HepG2 (cell line): Measurements from ENCODE around the gene FAM171A2. TPM values are rescaled to one million over a fixed set of nuclear protein-coding genes. Genes with fewer than 3 reads are reported as not detected.

Experiments
- ATF1 ChIP-seq: IDR thresholded peaks from 2 replicates; pipeline ENCODE4 v1.6.1; 2016; ENCODE audit warnings: mild to moderate bottlenecking, control low read depth
- BORCS8-MEF2B ChIP-seq: sonication (generic); formaldehyde crosslinking; IDR thresholded peaks from 2 replicates; pipeline ENCODE4 v1.8.0; 2022; ENCODE audit warnings: mild to moderate bottlenecking, missing genetic modification reagents
- ELF1 ChIP-seq: sonication (generic); formaldehyde crosslinking; IDR thresholded peaks from 2 replicates; pipeline ENCODE4 v1.4.0; 2020; ENCODE audit warnings: missing genetic modification reagents
- GFI1 ChIP-seq: sonication (generic); formaldehyde crosslinking; IDR thresholded peaks from 2 replicates; pipeline ENCODE4 v1.5.0; 2020; ENCODE audit warnings: missing genetic modification reagents, mild to moderate bottlenecking, borderline replicate concordance
- NFE2L1 ChIP-seq: sonication (generic); formaldehyde crosslinking; IDR thresholded peaks from 2 replicates; pipeline ENCODE4 v1.4.0; 2020; ENCODE audit warnings: missing genetic modification reagents, mild to moderate bottlenecking, borderline replicate concordance
- TAF1 ChIP-seq: sonication (generic); formaldehyde crosslinking; IDR thresholded peaks from 2 replicates; pipeline ENCODE4 v1.4.0; 2020; ENCODE audit warnings: missing genetic modification reagents
- ZFP90 ChIP-seq: sonication (generic); formaldehyde crosslinking; IDR thresholded peaks from 2 replicates; pipeline ENCODE4 v1.8.0; 2022; ENCODE audit warnings: missing genetic modification reagents, mild to moderate bottlenecking, inconsistent platforms, borderline replicate concordance
- ZNF530 ChIP-seq: sonication (generic); formaldehyde crosslinking; IDR thresholded peaks from 2 replicates; pipeline ENCODE4 v1.5.0; 2020; ENCODE audit warnings: low read depth, mild to moderate bottlenecking, missing genetic modification reagents
- ZNF562 ChIP-seq: sonication (generic); formaldehyde crosslinking; IDR thresholded peaks from 2 replicates; pipeline ENCODE4 v1.8.0; 2022; ENCODE audit warnings: missing genetic modification reagents, borderline replicate concordance
- ZNF652 ChIP-seq: IDR thresholded peaks from 2 replicates; pipeline ENCODE4 v1.6.1; 2016; ENCODE audit warnings: low read depth, borderline replicate concordance
- ZNF7 ChIP-seq: IDR thresholded peaks from 2 replicates; pipeline ENCODE4 v1.6.1; 2016; ENCODE audit warnings: missing biosample characterization, missing genetic modification reagents
- ZSCAN21 ChIP-seq: sonication (generic); formaldehyde crosslinking; IDR thresholded peaks from 2 replicates; pipeline ENCODE4 v1.8.0; 2022; ENCODE audit warnings: mild to moderate bottlenecking, missing genetic modification reagents, moderate library complexity, borderline replicate concordance
- ZSCAN25 ChIP-seq: sonication (generic); formaldehyde crosslinking; IDR thresholded peaks from 2 replicates; pipeline ENCODE4 v1.8.0; 2022; ENCODE audit warnings: mild to moderate bottlenecking, missing genetic modification reagents
- polyA plus RNA-seq, 8 experiments: library from polyadenylated mRNA; depleted of rRNA in 3 of 8; stranded (reverse) in 7 of 8; unstranded in 1 of 8; fragments of >200 nt; fragmentation: Illumina TruSeq in 4 of 8; extraction: Trizol in 4 of 8; gene quantifications; 2 replicates each; pipeline versions ENCODE4 v1.2.1 to v1.2.3, GENCODE V29; 2011 to 2016; ENCODE audit warnings: low read depth in 4 of 8, missing spikeins in 1 of 8, mixed read lengths in 1 of 8; ENCODE audit not compliant: insufficient read depth in 1 of 8
- total RNA-seq, 5 experiments: library from RNA; depleted of rRNA; stranded (reverse); fragments of >200 nt; fragmentation: Illumina TruSeq; extraction: Trizol; gene quantifications; 2 replicates each; pipeline ENCODE4 v1.2.3, GENCODE V29; 2016; ENCODE audit warnings: low read depth in 1 of 5
- TF ChIP-seq, protein P1 (sequence below): sonication (generic); formaldehyde crosslinking; IDR thresholded peaks from 2 replicates; pipeline ENCODE4 v1.4.0; 2020; ENCODE audit warnings: mild to moderate bottlenecking, missing genetic modification reagents
- TF ChIP-seq, protein P2 (sequence below): IDR thresholded peaks from 2 replicates; pipeline ENCODE4 v1.6.1; 2016; ENCODE audit warnings: missing biosample characterization, missing genetic modification reagents, low read depth
- TF ChIP-seq, protein P3 (sequence below): IDR thresholded peaks from 2 replicates; pipeline ENCODE4 v1.6.1; 2016; ENCODE audit warnings: low read depth, borderline replicate concordance
- TF ChIP-seq, protein P4 (sequence below): sonication (generic); formaldehyde crosslinking; IDR thresholded peaks from 2 replicates; pipeline ENCODE4 v1.4.0; 2020; ENCODE audit warnings: missing genetic modification reagents, borderline replicate concordance

The FAM171A2 gene
- total and polyA plus RNA-seq, 2 of the 13 experiments (the other 11 are each of a cell fraction or from before 2014, with no cell fraction given), result 1.8 to 3.6 TPM

DNA sequence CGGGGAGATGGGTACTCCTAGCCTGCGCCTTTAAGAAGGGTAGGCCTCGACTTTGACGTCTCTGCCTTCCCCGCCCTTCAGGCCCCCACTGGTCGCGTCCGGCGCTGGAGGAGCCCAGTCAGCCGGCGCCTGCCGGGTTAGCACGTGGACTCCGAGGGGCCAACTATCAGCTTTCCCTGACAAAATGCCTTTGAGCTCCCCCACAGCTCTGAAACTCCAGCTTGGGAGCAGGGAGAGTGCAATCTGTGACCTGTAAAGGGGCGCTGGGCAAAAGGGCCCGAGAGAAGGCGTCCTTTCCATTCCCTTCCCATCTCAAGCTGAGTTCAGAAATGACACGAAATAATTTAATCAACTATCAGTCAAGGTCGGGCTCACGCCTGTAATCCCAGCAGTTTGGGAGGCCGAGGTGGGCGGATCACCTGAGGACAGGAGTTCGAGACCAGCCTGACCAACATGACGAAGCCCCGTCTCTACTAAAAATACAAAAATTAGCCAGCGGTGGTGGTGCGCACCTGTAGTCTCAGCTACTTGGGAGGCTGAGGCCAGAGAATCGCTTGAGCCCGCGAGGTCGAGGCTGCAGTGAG is 36.7 kb downstream of the FAM171A2 start (continued):
- TF ChIP-seq, protein P1, sequence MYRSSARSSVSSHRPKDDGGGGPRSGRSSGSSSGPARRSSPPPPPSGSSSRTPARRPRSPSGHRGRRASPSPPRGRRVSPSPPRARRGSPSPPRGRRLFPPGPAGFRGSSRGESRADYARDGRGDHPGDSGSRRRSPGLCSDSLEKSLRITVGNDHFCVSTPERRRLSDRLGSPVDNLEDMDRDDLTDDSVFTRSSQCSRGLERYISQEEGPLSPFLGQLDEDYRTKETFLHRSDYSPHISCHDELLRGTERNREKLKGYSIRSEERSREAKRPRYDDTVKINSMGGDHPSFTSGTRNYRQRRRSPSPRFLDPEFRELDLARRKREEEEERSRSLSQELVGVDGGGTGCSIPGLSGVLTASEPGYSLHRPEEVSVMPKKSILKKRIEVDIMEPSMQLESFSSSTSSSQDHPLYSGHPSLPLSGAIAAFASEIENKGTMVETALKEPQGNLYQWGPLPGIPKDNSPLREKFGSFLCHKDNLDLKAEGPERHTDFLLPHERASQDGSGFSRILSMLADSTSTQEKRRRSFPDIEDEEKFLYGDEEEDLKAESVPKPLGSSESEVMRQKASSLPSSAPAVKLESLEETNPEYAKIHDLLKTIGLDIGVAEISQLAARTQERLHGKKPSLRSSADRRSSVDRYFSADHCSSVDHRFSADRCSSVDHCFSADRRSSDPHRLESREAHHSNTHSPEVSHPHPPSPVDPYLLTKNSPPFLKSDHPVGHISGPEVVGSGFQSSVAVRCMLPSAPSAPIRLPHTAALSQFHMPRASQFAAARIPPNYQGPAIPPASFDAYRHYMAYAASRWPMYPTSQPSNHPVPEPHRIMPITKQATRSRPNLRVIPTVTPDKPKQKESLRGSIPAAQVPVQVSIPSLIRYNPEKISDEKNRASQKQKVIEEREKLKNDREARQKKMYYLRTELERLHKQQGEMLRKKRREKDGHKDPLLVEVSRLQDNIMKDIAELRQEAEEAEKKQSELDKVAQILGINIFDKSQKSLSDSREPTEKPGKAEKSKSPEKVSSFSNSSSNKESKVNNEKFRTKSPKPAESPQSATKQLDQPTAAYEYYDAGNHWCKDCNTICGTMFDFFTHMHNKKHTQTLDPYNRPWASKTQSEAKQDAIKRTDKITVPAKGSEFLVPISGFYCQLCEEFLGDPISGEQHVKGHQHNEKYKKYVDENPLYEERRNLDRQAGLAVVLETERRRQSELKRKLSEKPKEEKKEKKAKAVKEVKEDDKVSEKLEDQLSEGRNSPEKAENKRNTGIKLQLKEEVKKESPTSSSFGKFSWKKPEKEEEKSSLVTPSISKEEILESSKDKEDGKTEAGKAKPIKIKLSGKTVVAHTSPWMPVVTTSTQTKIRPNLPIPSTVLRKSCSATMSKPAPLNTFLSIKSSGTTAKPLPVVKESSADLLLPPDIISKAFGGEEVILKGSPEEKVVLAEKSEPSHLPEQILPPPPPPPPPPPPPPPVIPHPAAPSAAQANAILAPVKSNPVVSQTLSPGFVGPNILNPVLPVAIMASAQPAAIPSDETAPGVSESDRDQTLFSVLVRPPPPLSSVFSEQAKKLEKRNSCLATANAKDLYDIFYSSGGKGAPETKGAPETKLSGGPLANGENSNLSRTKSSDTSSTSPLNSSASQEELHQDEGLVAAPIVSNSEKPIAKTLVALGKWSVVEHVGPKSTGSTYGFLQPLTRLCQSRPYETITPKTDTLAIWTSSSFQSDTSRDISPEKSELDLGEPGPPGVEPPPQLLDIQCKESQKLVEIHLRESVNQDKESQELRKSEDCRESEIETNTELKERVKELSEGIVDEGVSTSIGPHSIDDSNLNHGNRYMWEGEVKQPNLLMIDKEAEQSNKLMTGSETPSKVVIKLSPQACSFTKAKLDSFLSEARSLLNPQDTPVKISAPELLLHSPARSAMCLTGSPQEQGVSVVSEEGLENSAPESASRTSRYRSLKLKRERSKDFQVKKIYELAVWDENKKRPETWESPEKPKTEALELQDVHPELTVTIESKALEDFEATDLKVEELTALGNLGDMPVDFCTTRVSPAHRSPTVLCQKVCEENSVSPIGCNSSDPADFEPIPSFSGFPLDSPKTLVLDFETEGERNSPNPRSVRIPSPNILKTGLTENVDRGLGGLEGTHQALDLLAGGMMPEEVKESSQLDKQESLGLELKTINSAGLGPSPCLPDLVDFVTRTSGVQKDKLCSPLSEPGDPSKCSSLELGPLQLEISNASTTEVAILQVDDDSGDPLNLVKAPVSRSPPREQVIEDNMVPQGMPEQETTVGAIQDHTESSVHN (CRISPR knock-in tag), result no peak
- TF ChIP-seq GFI1 (CRISPR knock-in tag) (0 out of 2 replicates have a peak, but pooled peaks have one; percentile 36), ZSCAN21 (peak; percentile 31; the same call in 1 of the 2 replicates), ELF1 (peak; percentile 56), ZNF562 (no peak), TAF1 (CRISPR knock-in tag) (no peak), ZSCAN25 (CRISPR knock-in tag) (peak; percentile 64; the same call in 1 of the 2 replicates), BORCS8-MEF2B (peak; percentile 42; the same call in 1 of the 2 replicates), ZNF7 (CRISPR knock-in tag) (no peak), NFE2L1 (CRISPR knock-in tag) (no peak), ATF1 (CRISPR knock-in tag) (peak; percentile 82), ZNF652 (CRISPR knock-in tag) (peak; percentile 14; the same call in 1 of the 2 replicates), ZNF530 (CRISPR knock-in tag) (no peak), ZFP90 (0 out of 2 replicates have a peak, but pooled peaks have one; percentile 43)
- TF ChIP-seq, protein P2, sequence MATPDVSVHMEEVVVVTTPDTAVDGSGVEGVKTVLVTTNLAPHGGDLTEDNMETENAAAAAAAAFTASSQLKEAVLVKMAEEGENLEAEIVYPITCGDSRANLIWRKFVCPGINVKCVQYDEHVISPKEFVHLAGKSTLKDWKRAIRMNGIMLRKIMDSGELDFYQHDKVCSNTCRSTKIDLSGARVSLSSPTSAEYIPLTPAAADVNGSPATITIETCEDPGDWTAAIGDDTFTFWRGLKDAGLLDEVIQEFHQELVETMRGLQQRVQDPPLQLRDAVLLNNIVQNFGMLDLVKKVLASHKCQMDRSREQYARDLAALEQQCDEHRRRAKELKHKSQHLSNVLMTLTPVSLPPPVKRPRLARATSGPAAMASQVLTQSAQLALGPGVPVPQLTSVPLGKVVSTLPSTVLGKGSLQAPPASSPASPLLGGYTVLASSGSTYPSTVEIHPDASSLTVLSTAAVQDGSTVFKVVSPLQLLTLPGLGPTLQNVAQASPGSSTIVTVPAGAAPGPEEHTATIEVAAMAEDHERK (CRISPR knock-in tag), result 0 out of 2 replicates have a peak, but pooled peaks have one; percentile 44
- TF ChIP-seq, protein P3, sequence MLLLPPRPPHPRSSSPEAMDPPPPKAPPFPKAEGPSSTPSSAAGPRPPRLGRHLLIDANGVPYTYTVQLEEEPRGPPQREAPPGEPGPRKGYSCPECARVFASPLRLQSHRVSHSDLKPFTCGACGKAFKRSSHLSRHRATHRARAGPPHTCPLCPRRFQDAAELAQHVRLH (CRISPR knock-in tag), result peak; percentile 89
- TF ChIP-seq, protein P4, sequence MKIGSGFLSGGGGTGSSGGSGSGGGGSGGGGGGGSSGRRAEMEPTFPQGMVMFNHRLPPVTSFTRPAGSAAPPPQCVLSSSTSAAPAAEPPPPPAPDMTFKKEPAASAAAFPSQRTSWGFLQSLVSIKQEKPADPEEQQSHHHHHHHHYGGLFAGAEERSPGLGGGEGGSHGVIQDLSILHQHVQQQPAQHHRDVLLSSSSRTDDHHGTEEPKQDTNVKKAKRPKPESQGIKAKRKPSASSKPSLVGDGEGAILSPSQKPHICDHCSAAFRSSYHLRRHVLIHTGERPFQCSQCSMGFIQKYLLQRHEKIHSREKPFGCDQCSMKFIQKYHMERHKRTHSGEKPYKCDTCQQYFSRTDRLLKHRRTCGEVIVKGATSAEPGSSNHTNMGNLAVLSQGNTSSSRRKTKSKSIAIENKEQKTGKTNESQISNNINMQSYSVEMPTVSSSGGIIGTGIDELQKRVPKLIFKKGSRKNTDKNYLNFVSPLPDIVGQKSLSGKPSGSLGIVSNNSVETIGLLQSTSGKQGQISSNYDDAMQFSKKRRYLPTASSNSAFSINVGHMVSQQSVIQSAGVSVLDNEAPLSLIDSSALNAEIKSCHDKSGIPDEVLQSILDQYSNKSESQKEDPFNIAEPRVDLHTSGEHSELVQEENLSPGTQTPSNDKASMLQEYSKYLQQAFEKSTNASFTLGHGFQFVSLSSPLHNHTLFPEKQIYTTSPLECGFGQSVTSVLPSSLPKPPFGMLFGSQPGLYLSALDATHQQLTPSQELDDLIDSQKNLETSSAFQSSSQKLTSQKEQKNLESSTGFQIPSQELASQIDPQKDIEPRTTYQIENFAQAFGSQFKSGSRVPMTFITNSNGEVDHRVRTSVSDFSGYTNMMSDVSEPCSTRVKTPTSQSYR, result peak; percentile 46; the same call in 1 of the 2 replicates
